ENCODE measurements around the gene F10.

- TF ChIP-seq CTCF (IDR thresholded peaks at IDR 0.05): no peak
- TF ChIP-seq POLR2AphosphoS5 (IDR thresholded peaks at IDR 0.05): no peak
Observed at GRCh38 chr13:113164492-113164891, 41.9 kb downstream of the F10 start.

All from prostate gland (tissue), 2 donors.